T-helper 17 cell (primary cell): ENCODE measurements around the gene MEIS1. TPM values are rescaled to one million over a fixed set of nuclear protein-coding genes. Genes with fewer than 3 reads are reported as not detected.

Experiments
- ATAC-seq: fragments of 150-1000 bp; cut with Tn5 transposase; 2 replicates; pipeline ENCODE4 v1.10.0; 2021; ENCODE audit warnings: mild to moderate bottlenecking, moderate library complexity
- DNase-seq, 3 donors: peaks; one replicate each; pipeline versions ENCODE4 v3.0.0 to v3.0.0-alpha.2; 2020 to 2021
- H3K9me3 ChIP-seq: one replicate; pipeline ENCODE4 v1.7.0; 2013; ENCODE audit warnings: low read length, mild to moderate bottlenecking; ENCODE audit not compliant: control insufficient read depth, poor library complexity, severe bottlenecking
- H3K27ac Mint-ChIP-seq: one replicate; pipeline ENCODE4 v1.8.0; 2022; ENCODE audit warnings: mild to moderate bottlenecking, moderate library complexity, mixed read lengths
- H3K27me3 Mint-ChIP-seq: one replicate; pipeline ENCODE4 v1.8.0; 2022; ENCODE audit warnings: mixed read lengths
- H3K36me3 Mint-ChIP-seq: one replicate; pipeline ENCODE4 v1.8.0; 2022; ENCODE audit warnings: low read depth, mixed read lengths
- H3K4me1 Mint-ChIP-seq: one replicate; pipeline ENCODE4 v1.8.0; 2022; ENCODE audit warnings: mild to moderate bottlenecking, mixed read lengths
- H3K4me3 Mint-ChIP-seq: one replicate; pipeline ENCODE4 v1.8.0; 2022; ENCODE audit warnings: mild to moderate bottlenecking, moderate library complexity, mixed read lengths
- total RNA-seq, 4 donors: library from RNA in 2 of 4; stranded (reverse) in 2 of 4; gene quantifications; one replicate each; pipeline ENCODE4 v1.2.3 and lab custom pipeline; 2022 to 2026

MEIS1 gene
- total RNA-seq, 2 donors from 2014 or later, result 0.80 to 13.4 TPM

GRCh38 chr2:66443979-66444861, 9.3 kb downstream of the MEIS1 start:
- Mint-ChIP-seq H3K36me3 (peaks cover 7% of the 10 kb centered on the region), H3K4me3 (no peak overlapping the region), H3K27ac (no peak overlapping the region), H3K4me1 (peaks cover 5% of the 10 kb centered on the region), H3K27me3 (peaks cover 53% of the 10 kb centered on the region)
- no peak for DNase-seq
- H3K9me3 ChIP-seq, result peaks cover 3% of the 10 kb centered on the region
- no peak for ATAC-seq

- ATAC-seq, result no peak
- no peak overlapping the region for H3K27ac Mint-ChIP-seq
- peaks cover 44% of the 10 kb centered on the region for H3K27me3 Mint-ChIP-seq
- H3K36me3 Mint-ChIP-seq, result peaks cover 7% of the 10 kb centered on the region
- DNase-seq, result no peak
- no peak overlapping the region for H3K4me3 Mint-ChIP-seq
- peaks cover 3% of the 10 kb centered on the region for H3K9me3 ChIP-seq
- H3K4me1 Mint-ChIP-seq, result peaks cover under 1% of the 10 kb centered on the region
Observed at GRCh38 chr2:66445076-66445924, 10.4 kb downstream of the MEIS1 start.

DNA sequence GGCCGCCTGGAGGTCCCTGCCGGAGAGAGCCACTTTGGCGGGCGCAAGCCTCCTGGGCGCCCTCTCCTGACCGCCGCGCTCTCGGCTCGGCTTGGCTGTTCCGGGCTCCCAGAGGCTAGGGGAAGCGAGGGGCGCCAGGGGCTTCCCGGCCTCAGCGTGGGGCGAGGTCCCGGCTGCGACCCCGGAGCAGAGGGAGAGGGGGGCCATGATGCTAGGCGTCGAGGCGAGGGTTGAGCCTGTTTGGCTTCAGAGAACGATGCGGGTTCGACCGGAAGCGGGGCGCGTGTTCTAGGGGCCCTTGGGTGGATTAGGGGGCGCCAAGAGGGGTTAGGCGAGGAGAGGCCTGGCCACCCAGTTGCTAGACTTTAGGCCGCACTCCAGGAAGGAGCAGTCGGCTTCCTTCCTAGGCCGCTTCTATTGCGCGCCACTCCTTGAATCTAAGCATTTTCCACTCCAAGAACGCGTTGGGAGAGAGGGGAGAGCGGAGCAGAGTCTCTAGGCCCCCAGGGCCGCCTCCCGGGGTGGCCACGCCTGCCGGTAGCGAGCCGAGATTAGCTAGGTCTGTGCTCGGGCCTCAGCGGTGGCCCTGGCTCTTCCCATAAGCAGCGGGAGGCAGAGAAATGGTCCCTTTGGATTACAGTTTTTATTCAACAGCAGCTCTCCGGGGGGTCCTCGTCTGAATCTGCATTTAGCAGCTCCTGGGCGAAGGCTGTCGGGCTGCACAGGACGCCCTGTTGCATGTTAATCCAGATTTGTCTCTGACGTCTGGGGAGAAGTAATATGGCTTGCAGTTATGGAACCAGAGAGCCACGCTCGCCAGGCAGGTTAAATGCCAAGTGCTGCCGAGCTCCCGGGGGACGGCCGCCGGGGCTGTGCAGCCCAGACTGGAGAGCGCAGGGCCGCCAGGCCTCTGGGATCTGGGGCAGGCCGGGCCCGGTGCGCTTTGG, 11.3 kb downstream of the MEIS1 start:
- H3K4me3 Mint-ChIP-seq, result no peak overlapping the region
- H3K9me3 ChIP-seq, result peaks cover 3% of the 10 kb centered on the region
- peaks cover 7% of the 10 kb centered on the region for H3K36me3 Mint-ChIP-seq
- no peak overlapping the region for H3K27ac Mint-ChIP-seq
- H3K27me3 Mint-ChIP-seq, result peaks cover 35% of the 10 kb centered on the region
- ATAC-seq, result no peak
- no peaks in the 10 kb centered on the region for H3K4me1 Mint-ChIP-seq
- DNase-seq, result no peak

DNA sequence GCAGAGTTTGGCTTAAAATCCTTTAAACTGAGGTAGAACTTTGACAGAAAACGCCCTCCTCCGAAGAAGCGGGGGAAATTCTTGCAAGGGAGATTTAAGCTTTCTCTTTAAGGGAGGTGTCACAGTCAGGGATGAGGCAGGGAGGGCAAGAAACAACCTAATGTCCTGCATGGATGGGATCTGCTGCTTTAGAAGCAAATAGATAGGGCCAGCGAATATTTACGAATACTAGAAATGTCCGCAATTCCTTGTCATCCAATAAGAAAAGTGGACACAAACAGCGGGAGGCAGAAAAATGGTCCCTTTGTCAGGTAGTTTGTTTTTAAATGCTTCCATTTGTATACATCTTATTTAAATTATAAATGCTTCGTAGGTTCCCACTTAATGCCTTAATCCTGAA, 12.0 kb downstream of the MEIS1 start:
- no peak for ATAC-seq
- H3K27me3 Mint-ChIP-seq, result peaks cover 27% of the 10 kb centered on the region
- no peak overlapping the region for H3K4me3 Mint-ChIP-seq

GRCh38 chr2:66447677-66448076, 12.8 kb downstream of the MEIS1 start:
- Mint-ChIP-seq H3K4me3 (no peak overlapping the region), H3K4me1 (no peaks in the 10 kb centered on the region), H3K27ac (no peak overlapping the region), H3K27me3 (peaks cover 24% of the 10 kb centered on the region), H3K36me3 (peaks cover 4% of the 10 kb centered on the region)
- no peaks in the 10 kb centered on the region for H3K9me3 ChIP-seq
- no peak for ATAC-seq
- DNase-seq, result no peak

More for the DNA sequence above, 12.0 kb downstream of the MEIS1 start:
- H3K4me1 Mint-ChIP-seq, result no peaks in the 10 kb centered on the region
- H3K9me3 ChIP-seq, result no peaks in the 10 kb centered on the region
- no peak overlapping the region for H3K27ac Mint-ChIP-seq
- DNase-seq, result no peak
- H3K36me3 Mint-ChIP-seq, result peaks cover 4% of the 10 kb centered on the region

DNA sequence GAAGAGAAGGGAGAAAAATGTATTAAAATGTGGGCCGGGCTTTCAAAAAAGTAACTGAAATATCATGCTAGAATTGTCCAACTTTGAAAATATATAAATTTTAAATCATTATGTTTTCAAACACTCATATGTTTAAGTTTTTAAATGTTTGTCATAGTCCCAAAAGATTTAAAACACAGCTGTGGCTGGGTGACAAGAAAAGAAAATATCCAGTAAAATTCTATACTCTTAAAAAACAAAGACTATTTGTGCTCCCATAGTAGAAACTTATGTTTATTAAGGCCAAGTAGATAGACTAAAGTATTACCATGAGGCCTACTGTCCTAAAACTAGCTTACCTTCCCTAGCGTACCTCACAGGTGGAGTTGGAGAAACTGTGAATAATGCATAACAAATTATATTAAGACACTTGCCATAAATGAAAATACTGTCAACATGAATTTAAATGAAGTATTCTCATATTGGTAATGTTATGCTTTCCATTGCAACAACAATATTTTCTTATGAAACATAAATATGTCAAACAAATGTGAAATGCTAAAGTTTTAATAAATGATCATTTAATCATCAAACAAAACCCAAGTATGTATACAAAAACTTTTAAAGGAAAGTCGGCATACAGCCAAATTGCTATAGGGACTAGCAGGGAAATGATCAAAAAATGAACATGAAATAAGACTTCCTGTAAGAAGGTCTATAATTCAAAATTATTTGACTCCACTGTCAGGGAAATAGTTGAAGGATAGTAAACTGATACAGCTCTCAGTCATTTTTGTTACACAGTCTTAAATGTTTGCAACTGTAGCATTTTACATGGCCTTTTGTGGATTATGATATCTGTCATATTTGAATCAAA, 13.4 kb downstream of the MEIS1 start:
- H3K4me3 Mint-ChIP-seq, result no peak overlapping the region
- H3K36me3 Mint-ChIP-seq, result peaks cover 4% of the 10 kb centered on the region

GRCh38 chr2:66452214-66452613, 17.3 kb downstream of the MEIS1 start:
- DNase-seq, result no peak
- H3K27ac Mint-ChIP-seq, result no peak overlapping the region
- H3K27me3 Mint-ChIP-seq, result peaks cover 6% of the 10 kb centered on the region
- no peak for ATAC-seq
- no peak overlapping the region for H3K4me3 Mint-ChIP-seq
- no peaks in the 10 kb centered on the region for H3K9me3 ChIP-seq
- H3K36me3 Mint-ChIP-seq, result no peaks in the 10 kb centered on the region
- H3K4me1 Mint-ChIP-seq, result no peaks in the 10 kb centered on the region

More for the DNA sequence above, 13.4 kb downstream of the MEIS1 start:
- no peaks in the 10 kb centered on the region for H3K9me3 ChIP-seq
- Mint-ChIP-seq H3K4me1 (no peaks in the 10 kb centered on the region), H3K27ac (no peak overlapping the region), H3K27me3 (peaks cover 21% of the 10 kb centered on the region)
- DNase-seq (no peak), ATAC-seq (no peak)

DNA sequence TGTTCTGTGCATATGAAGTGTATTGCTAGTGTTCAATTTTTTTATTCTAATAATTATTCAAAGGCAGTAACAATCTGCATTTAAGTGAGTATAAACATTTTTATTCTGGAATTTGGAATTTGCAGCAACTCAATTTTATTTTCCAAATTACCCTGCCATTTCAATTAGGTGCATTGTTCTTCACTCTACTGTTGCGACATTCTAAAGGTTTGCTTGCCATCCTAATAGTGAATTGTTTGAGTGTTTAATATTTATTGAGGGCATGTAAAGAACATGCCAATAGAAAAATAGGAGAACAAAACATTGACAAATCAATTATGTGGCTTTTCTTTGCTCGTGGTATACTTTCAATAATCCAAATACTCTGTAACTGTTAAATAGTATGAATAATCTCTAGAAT, 18.0 kb downstream of the MEIS1 start:
- H3K27ac Mint-ChIP-seq, result no peak overlapping the region
- H3K9me3 ChIP-seq, result no peaks in the 10 kb centered on the region

DNA sequence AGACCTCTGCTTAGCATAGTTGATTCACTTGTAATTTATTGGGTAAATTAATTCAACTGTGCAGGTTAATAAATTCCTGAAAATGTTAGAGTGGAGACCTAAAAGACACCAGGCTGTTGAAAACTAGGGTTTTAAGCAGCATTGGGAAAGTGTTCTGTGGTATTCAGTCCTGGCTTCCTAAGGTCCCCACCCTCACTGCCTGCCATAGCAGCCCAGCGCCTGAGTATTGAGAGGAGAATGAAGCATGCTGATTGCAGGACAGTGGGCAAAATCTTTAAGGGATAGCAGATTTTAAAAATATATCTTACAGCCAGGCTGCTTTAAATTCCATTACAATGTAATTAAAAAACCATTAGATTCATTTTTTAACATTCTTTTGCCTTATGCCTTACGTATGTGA, 20.6 kb downstream of the MEIS1 start:
- Mint-ChIP-seq H3K27me3 (no peaks in the 10 kb centered on the region), H3K27ac (no peak overlapping the region), H3K36me3 (no peaks in the 10 kb centered on the region), H3K4me1 (no peaks in the 10 kb centered on the region), H3K4me3 (no peak overlapping the region)
- no peaks in the 10 kb centered on the region for H3K9me3 ChIP-seq
- DNase-seq, result no peak
- ATAC-seq, result no peak

More for the DNA sequence above, 18.0 kb downstream of the MEIS1 start:
- DNase-seq (no peak), ATAC-seq (no peak)
- Mint-ChIP-seq H3K4me3 (no peak overlapping the region), H3K27me3 (peaks cover 1% of the 10 kb centered on the region), H3K4me1 (no peaks in the 10 kb centered on the region), H3K36me3 (no peaks in the 10 kb centered on the region)

DNA sequence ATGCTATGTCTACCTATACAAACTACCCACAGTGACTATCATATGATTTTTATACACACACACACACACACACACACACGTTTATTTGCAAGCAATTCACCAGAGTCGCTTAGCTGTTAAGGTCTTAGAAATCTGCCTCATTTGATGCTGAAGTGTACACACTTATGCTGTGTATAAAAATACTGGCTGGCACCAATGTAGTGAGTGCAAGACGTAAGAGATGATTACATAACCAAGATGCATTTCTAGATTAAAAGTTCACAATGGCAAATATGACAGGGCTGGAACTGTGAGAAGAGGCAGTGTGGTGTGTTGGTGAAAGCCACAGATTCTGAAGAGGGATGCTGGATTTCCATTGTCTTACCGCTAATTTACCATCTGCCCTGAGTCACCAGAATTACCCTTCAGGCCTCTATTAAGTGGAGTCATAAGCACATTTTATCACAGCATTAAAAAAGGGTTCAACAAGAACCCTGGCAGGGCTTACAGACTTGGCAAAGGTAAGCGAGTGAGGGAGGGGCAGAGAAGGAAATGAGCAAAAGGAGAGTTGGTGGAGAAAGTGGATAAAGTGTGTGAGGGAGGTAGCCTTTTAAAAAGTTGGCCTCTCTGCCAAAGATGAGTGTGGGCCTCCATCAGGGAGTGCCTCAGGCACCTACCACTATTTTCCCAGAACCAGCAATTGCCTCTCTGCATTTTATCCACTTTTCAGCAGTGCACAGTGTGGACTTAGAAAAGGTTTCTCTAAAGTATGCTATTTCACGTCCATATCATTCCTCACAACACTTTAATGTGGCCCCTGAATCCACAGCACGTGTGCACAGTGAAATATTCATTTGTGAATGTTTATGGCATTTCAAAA, 21.5 kb downstream of the MEIS1 start:
- H3K9me3 ChIP-seq, result no peaks in the 10 kb centered on the region
- Mint-ChIP-seq H3K27ac (no peak overlapping the region), H3K4me3 (no peak overlapping the region), H3K36me3 (no peaks in the 10 kb centered on the region), H3K4me1 (no peaks in the 10 kb centered on the region), H3K27me3 (no peaks in the 10 kb centered on the region)
- ATAC-seq (no peak), DNase-seq (no peak)

GRCh38 chr2:66457545-66457944, 22.6 kb downstream of the MEIS1 start:
- Mint-ChIP-seq H3K4me1 (no peaks in the 10 kb centered on the region), H3K27me3 (no peaks in the 10 kb centered on the region), H3K27ac (no peak overlapping the region), H3K36me3 (no peaks in the 10 kb centered on the region), H3K4me3 (no peak overlapping the region)
- no peaks in the 10 kb centered on the region for H3K9me3 ChIP-seq
- ATAC-seq (no peak), DNase-seq (no peak)
